ENCODE results near the gene CFAP46. TPM values are rescaled to one million over a fixed set of nuclear protein-coding genes. Genes with fewer than 3 reads are reported as not detected.

CFAP46 gene
- total RNA-seq, 4 donors from 2014 or later = under 0.01 to 1.3 (median 0.28) TPM

- 84% methylated on average over 14 of the region's 28 CpGs for WGBS
- no peak for DNase-seq (ENCODE audit: extremely low spot score)
- no peaks in the 10 kb centered on the region for H3K36me3 ChIP-seq
- no peaks in the 10 kb centered on the region for H3K4me1 ChIP-seq
- H3K27ac ChIP-seq (replicated peaks in 1 of 4) = no peak overlapping the region
- intact Hi-C loops (cut with DNase I) = no loop called here
- H3K27me3 ChIP-seq = peaks cover 0 to 11% (median 0%) of the 10 kb centered on the region in 4 donors
- H3K9me3 ChIP-seq = peaks cover 0 to 8% (median 6%) of the 10 kb centered on the region in 4 donors
- TF ChIP-seq EP300 (IDR thresholded peaks at IDR 0.05) = no peak
- TF ChIP-seq CTCF (IDR thresholded peaks at IDR 0.05) = no peak
- no peak for TF ChIP-seq POLR2A (IDR thresholded peaks at IDR 0.05; ENCODE audit: low read depth)
- no peak for TF ChIP-seq POLR2AphosphoS5 (IDR thresholded peaks at IDR 0.05)
- H3K4me3 ChIP-seq = no peak overlapping the region
Observed at GRCh38 chr10:132910186-132910880, 32.0 kb downstream of the CFAP46 start.

GRCh38 chr10:132909491-132910071 is 32.8 kb downstream of the CFAP46 start:
- DNase-seq (ENCODE audit: extremely low spot score) = no peak
- Histone ChIP-seq H3K9me3 (peaks cover 0 to 14% (median 10%) of the 10 kb centered on the region in 4 donors), H3K27me3 (peaks cover 0 to 8% (median 0%) of the 10 kb centered on the region in 4 donors), H3K36me3 (no peaks in the 10 kb centered on the region), H3K27ac (replicated peaks in 1 of 4) (no peak overlapping the region), H3K4me3 (no peak overlapping the region), H3K4me1 (no peaks in the 10 kb centered on the region)
- intact Hi-C loops (cut with DNase I) = no loop called here
- no peak for TF ChIP-seq CTCF (IDR thresholded peaks at IDR 0.05)
- no peak for TF ChIP-seq EP300 (IDR thresholded peaks at IDR 0.05)
- no peak for TF ChIP-seq POLR2AphosphoS5 (IDR thresholded peaks at IDR 0.05)
- TF ChIP-seq POLR2A (IDR thresholded peaks at IDR 0.05; ENCODE audit: low read depth) = no peak
- WGBS = 92% methylated on average over 9 of the region's 21 CpGs

GRCh38 chr10:132908621-132909295 is 33.6 kb downstream of the CFAP46 start:
- no peak for DNase-seq (ENCODE audit: extremely low spot score)
- Histone ChIP-seq H3K27me3 (peaks cover 0 to 8% (median 0%) of the 10 kb centered on the region in 4 donors), H3K4me3 (no peak overlapping the region), H3K9me3 (peaks cover 0 to 15% (median 10%) of the 10 kb centered on the region in 4 donors), H3K4me1 (no peaks in the 10 kb centered on the region), H3K27ac (replicated peaks in 1 of 4) (no peak overlapping the region), H3K36me3 (no peaks in the 10 kb centered on the region)
- 94% methylated on average over 16 of the region's 33 CpGs for WGBS
- no peak for TF ChIP-seq POLR2A (IDR thresholded peaks at IDR 0.05; ENCODE audit: low read depth)
- no peak for TF ChIP-seq CTCF (IDR thresholded peaks at IDR 0.05)
- TF ChIP-seq EP300 (IDR thresholded peaks at IDR 0.05) = no peak
- no peak for TF ChIP-seq POLR2AphosphoS5 (IDR thresholded peaks at IDR 0.05)
- intact Hi-C loops (cut with DNase I) = no loop called here

- TF ChIP-seq POLR2A (IDR thresholded peaks at IDR 0.05; ENCODE audit: low read depth) (no peak), CTCF (IDR thresholded peaks at IDR 0.05) (no peak), EP300 (IDR thresholded peaks at IDR 0.05) (no peak), POLR2AphosphoS5 (IDR thresholded peaks at IDR 0.05) (no peak)
- intact Hi-C loops (cut with DNase I) = no loop called here
- H3K9me3 ChIP-seq = peaks cover 0 to 15% (median 10%) of the 10 kb centered on the region in 4 donors
- H3K27ac ChIP-seq (replicated peaks in 1 of 4) = no peak overlapping the region
- no peaks in the 10 kb centered on the region for H3K36me3 ChIP-seq
- 96% methylated on average over 25 of the region's 41 CpGs for WGBS
- no peak for DNase-seq (ENCODE audit: extremely low spot score)
- no peak overlapping the region for H3K4me3 ChIP-seq
- peaks cover 0 to 8% (median 0%) of the 10 kb centered on the region in 4 donors for H3K27me3 ChIP-seq
- no peaks in the 10 kb centered on the region for H3K4me1 ChIP-seq
Observed at GRCh38 chr10:132907821-132908620, 34.3 kb downstream of the CFAP46 start.
